Epidermal melanocyte (primary cell): ENCODE results near the gene PPP4R3A.
"Not testable (repeated sequence)": the region's sequence is repeated elsewhere in the genome, so short reads cannot be mapped to it uniquely, and the experiment has no call there.

Source experiments
- DNase-seq: peaks from one replicate; pipeline ENCODE4 v3.0.0; 2011; ENCODE audit warnings: low spot score; ENCODE audit not compliant: insufficient read length

PPP4R3A gene

DNA sequence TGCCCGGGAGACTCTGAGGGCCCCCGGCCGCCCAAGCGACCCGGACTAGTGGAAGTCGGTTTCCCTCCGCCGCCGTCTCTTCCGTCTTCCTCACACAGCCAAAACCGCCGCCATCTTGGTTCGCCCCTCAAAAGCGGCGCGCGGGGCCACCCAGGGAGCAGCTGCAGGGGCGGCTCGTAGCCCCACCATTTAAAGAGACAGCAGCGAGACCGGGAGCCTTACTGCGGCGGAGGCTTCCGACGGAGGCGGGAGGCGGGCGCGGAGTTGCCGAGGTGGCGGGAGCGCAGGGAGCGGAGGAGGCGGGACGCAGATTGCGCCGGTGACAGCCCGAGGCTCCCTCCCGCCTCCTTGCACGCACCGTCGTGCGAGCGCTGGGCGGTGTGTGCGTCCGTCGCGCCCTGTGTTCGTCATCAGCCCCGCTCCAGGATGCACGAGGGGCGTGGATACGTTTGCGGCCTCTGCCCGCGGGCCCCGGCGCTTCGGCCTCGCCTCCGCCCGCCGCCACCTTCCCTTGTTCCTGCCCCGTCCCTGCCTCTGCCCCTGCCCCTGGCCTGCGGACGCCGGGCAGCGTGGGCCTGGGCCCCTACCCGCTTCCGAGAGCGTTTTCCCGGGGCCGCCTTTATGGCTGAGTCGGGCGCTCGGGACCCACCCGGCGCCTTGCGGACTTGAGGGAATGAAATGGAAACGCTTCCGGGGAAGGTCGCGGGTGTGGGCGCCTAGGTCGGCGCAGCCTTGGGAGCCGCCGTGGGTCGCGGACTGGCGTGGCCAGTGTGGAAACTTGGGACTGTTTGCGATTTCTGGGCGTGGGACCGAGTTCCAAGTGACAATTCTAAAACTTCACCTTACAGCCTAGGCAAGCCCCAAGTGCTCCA, at the start of gene PPP4R3A:
PPP4R3A (minus strand) TSS at position 140 of the 872 bp plus-strand sequence. CDS start 663 bp downstream, outside the sequence.
- peak; percentile 97 for DNase-seq

DNA sequence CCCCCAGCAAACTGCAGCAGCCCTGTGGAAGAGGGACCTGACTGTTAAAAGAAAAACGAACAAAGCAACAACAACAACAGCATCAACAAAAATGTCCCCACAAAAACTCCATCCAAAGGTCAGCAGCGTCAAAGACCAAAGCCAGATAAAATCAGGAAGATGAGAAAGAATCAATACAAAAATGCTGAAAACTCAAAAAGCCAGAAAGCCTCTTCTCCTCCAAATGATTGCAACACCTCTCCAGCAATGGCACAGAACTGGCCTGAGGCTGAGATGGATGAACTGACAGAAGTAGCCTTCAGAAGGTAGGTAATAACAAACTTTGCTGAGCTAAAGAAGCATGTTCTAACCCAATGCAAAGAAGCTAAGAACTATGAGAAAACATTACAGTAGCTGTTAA, 45.4 kb upstream of the PPP4R3A start:
- DNase-seq, result no peak

DNA sequence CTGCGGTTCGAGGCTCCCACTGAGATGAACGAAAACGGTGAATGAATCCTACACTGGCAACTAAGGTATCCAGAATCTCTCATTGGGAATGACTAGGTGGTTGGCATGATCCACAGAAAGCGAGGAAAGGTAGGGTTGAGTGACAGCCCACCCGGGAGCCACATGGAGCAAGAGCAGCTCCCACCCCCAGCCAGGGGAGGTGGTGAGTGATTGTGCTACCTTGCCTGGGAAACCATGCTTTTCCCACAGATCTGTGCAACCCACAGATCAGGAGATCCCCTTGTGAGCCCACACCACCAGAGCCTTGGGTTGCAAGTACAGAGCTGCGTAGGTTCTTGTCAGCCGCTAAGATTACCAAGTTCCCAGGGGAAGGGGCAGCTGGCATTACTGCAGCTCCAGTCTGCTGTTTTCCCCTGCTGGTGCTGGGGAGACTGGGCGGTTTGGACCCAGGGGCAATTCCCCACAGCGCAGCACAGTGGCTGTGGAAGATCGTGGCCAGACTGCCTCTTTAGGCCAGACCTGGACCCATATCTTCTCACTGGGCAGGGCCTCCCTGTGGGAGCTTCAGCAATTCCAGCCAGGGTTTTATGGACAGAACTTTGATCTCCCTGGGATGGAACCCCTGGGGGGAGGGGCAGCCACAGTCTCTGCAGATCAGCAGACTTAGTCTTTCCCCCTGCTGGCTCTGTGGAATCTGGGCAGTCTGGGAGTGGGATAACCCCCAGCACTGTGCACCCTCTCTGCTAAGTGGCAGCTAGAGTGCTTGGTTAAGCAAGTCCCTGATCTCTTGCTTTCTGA, 44.6 kb upstream of the PPP4R3A start:
- DNase-seq, result no peak

DNA sequence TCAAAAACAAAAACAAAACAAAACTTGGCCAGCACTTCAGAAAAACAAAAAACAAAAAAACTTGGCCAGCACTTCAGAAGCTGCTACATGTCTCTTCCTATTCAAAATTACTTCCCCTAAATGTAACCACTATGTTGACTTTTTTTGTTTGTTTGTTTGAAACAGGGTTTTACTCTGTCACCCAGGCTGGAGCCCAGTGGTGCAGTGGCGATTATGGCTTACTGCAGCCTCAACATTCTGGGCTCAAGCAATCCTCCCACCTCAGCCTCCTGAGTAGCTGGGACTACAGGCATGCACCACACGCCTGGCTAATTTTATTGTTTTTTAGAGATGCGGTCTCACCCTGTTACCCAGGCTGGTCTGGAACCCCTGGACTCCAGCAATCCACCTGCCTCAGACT, 38.0 kb upstream of the PPP4R3A start:
- DNase-seq, result no peak

DNA sequence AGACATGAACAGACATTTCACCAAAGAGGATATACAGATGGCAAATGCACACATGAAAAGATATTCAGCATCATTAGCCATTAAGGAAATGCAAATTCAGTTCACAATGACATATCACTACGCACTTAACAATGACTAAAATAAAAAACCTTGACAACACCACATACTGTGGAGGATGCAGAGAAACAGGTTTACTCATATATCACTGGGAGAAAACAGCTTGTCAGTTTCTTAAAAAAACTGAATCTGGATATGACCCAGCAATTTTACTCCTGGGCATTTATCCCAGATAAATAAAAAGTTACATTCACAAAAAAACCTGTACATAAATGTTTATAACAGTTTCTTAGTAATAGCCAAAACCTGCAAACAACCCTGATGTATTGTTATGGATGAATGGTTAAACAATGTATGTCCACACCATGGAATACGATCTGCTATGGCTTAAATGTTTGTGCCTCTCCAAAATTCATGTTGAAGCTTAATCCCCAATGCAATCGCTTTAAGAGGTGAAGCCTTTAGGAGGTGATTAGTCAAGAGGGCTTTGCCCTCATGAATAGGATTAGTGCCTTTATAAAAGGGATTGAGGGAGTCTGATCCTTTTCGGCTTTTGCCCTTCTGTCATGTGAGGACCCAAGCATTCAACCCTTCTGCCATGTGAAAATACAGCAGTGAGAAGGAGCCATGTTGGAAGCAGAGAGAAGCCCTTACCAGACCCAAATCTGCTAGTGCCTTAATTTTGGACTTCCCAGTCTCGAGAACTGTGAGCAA, 36.0 kb upstream of the PPP4R3A start:
- no peak for DNase-seq

DNA sequence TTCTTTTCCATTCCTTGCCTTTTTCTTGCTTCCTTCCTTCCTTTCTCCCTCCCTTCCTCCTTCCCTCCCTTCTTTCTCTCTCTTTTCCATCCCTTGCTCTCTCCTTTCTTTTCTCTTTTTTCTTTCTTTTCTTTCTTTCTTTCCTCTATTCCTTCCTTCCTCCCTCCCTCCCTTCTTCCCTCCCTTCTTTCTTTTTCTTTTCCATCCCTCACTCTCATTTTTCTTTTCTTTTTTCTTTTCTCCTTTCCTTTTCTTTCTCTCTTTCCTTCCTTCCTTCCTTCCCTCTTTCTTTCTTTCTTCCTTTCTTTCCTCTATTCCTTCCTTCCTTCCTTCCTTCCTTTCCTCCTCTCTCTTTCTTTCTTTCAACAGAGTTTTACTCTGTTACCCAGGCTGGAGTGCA, 35.1 kb upstream of the PPP4R3A start:
- no peak for DNase-seq

DNA sequence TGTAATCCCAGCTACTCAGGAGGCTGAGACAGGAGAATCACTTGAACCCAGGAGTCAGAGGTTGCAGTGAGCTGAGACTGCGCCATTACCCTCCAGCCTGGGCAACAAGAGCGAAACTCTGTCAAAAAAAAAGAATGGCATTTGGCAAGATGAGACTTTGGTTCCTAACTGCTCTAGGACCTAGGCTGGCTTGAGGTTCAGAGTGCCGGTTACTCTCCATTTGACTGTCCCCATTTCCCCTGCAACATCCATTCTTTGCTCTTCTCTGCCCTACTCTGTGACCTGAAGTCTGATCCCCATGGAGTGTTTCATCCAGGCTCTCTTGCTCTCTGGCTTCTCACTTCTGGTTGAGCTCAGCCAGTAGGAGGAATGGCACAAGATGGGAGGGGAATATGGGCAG, 26.2 kb upstream of the PPP4R3A start:
- DNase-seq, result no peak

DNA sequence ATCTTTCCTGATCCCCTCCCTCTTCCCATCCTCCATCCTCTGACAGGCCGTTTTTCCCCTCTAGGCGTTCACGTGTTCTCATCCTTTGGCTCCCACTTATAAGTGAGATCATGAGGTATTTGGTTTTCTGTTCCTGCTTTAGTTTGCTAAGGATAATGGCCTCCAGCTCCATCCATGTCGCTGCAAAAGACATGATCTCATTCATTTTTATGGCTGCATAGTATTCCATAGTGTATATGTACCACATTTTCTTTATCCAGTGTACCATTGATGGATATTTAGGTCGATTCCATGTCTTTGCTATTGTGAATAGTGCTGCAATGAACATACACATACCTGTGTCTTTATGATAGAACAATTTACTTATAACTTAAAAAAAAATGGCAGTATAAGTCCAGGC, 23.9 kb upstream of the PPP4R3A start:
- DNase-seq, result not testable (repeated sequence)

DNA sequence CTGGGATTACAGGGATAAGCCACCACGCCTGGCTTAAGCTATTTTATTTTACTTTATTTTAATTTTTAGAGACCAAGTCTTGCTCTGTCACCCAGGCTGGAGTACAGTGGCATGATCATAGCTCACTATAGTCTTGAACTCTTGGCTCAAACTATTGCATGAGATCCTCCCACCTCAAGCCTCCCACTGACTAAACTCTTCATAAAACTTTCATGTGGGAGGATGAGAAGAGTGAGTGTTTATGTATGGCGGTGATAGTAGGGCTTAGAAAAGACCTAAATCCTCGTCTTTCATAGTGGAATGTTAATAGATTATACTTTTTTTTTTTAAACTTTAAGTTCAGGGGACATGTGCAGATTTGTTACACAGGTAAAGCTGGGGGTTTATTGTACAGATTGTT, 23.5 kb upstream of the PPP4R3A start:
- DNase-seq, result no peak

DNA sequence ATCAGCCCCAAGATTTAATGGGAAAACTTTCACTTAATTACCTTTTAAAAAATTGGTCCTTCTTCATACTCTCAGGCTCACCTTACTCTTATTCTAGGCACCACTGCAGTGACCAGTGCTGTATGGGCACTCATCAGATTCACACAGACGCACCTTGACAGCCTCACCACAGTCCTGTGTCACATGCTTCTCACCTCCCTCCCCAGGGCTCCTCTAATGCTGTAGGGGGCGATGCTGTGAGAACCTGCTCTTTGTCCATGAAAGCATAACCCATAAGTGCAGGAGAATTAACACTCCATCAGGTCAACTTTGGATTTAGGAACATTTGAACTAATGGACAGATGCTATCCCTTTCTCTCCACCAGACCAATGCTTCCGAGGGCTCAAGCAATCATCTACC, 13.9 kb upstream of the PPP4R3A start:
- DNase-seq, result no peak

DNA sequence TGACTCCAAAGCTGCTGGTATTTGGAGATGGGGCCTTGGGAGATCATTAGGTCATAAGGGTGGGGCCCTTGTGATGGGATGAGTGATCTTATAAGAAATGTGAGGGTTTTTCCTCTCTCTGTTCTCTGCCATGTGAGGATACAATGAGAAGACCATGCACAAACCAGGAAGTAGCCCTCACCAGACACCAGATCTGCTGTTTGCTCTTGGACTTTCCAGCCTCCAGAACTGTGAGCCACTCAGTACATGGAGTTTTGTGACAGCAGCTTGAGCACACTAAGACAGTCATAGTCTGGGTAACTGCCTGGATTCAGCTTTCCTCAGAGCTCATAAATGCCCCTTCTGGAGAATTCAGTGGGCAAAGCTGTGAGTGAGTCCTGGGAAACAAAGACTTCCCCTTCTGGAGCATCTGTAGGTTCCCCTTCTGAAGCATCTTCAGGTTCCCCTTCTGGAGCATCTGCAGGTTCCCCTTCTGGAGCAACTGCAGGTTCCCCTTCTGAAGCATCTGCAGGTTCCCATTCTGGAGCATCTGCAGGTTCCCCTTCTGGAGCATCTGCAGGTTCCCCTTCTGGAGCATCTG, 11.0 kb upstream of the PPP4R3A start:
- no peak for DNase-seq

DNA sequence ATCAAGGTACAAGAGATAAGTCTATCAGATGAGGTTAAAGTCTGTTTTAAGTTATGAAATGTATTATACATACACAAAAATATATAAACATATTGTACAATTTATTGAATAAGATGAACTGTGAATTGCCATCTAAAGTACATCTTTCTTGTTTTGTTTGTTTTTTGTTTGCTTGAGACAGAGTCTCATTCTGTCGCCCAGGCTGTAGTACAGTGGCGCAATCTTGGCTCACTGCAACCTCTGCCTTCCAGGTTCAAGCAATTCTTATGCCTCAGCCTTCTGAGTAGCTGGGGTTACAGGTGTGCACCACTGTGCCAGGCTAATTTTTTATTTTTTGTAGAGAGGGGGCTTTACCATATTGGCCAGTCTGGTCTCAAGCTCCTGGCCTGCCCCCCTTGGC, 10.0 kb upstream of the PPP4R3A start:
- DNase-seq, result no peak

DNA sequence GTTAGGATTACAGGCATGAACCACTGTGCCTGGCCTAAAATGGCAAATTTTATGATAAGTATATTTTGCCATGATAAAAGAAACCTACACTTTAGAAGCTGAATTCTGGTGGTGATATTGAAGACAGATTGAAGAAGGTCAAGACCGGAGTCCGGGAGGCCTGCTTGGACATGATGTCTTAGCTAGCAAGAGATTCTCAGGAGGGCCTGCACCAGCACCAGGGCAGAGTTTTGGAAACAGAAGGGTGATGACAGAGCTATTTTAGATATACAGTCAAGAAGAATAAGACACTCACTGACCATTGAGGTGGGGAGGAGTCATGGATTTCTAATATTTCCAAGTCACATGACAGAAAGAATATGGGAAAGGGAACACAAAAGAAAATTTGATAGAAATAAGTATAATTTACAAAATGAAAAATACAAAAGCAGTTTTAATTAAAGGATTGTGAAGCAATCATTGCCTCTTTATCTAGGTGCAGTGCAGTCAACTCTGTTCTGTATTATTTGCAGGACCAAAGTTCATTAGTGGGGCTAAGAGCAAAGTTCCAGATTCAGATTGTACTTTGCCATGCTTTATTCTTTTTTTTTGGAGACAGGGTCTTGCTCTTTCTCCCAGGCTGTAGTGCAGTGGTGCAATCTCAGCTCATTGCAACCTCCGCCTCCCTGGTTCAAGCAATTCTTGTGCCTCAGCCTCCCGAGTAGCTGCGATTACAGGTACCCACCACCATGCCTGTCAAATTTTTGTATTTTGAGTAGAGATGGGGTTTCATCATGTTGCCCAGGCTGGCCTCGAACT, 9.3 kb upstream of the PPP4R3A start:
- no peak for DNase-seq

DNA sequence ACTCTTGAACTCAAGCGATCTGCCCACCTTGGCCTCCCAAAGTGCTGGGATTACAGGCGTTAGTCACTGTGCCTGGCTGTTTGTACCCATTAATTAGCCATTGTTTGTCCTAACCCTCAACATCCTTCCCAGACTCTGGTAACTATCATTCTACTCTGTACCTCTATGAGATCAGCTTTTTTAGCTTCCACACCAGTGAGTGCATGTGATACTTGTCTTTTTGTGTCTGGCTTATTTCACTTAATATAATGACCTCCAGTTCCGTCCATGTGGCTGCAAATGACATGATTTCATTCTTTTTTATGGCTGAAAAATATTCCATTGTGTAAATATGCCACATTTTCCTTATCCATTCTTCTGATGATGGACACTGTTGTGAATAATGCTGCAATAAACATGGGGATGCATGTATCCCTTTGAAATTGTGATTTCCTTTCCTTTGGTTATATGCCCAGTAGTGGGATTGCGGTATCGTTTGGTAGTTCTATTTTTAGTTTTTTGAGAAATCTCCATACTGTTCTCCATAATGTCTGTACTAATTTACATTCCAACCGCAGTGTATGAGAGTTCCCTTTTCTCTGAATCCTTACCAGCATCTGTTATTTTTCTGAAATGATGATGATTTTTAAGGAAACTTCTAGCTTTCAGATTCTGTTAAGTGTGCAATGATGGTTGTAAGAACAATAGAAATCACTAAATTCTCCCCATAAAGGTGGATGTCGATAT, 6.7 kb upstream of the PPP4R3A start:
- no peak for DNase-seq

DNA sequence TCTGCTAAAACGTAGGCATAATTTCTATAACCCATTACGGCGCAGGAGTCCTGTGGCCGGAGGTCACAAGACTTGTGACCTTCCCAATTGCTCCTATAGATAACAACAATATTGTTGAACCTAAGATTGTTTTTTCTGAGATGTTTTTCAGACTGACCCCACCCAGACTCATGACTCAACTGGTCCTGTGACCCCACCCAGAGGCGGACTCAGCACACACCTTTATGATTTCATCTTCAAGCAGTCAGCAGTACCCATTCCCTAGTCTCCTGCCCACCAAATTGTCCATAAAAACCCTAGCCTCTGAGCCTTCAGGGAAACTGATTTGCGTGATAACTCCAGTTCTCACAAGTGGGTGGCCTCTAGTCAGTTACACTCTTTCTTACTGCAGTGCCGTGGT, 5.9 kb upstream of the PPP4R3A start:
- DNase-seq, result no peak

DNA sequence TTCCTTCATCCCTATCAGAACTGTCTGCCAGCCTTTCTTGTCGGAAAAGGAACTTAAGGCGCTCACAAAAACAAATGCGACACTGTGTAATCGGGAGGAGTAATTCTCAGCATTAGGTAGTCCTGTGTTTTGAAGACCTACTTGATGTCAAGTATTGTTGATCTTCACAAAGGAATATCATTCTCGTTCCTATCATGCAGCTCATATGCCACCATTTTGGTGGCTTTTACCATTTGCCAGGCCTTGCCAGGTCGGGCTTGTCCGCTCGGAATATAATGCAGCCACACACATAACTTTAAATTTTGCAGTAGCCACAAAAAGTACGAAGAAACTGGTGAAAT, 903 bp upstream of the PPP4R3A start:
- no peak for DNase-seq

DNA sequence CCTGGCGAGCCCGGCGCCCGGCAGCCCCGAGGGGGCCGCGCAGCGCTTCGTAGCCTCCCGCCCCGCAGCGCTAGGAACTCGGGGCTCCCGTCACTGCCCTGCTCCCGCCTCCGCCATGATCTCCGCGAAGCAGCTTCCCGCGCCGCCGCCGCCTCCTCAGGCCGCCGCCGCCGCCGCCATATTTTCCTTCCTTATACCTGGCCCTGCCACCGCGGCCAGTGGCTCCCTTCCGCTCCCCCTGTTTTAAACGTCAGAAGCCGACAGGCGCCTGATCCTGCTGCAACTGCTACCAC, 286 bp downstream of the PPP4R3A start:
- no peak for DNase-seq

DNA sequence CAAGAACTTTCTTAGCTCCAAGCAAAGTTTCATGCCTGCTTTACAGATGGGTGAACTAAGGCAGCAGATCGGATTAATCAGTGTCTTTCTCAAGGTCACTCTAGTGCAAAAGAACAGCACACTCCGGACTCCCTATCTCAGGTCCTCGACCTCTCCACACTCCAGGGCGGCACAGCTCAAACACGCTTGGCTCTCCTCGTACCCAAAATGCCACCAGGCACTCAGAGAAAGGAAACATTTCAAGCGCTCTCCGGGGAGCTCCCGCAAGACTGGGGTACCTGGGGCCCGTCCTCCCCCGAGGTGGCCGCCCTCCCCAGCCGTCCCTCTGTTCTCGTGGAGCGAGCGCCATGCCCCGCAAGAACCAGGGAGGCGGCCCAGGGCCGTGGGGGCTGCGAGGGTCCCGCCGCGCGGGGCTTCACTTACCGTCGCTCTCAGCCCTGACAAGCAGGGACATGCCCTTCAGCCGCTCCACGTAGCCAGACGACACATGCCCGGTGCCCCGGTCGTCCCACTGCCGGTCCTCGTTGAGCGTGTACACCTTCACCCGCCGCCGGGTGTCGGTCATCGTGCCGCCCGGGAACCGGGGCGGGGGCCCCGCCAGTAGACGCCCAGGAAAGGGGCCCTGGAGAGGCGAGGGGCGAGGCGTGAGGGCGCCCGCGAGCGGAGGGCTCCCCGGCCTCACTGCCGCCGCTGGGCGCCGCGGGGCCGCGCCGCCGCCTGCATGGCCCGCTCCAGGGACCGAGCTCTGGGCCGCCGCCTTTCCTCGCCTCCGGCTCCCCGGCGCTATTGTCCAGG, 830 bp downstream of the PPP4R3A start:
- DNase-seq, result no peak

DNA sequence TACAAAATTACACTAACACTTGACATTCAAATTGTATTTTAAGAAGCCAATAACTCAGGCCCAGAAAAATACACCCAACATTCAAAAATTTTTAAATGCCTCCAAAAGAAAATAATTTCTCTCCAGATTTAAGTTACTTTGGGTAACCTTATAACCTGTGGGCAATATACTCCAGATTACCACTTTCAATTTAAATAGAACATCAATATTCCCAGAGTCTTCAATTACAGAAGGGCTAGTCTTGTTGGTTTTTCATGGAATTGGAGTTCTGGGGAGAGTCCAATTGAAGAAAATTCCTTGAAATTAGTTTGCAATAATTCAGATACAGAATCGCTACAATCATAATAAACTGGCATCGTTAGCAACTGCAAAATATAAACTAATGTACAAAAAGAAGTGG, 2.0 kb downstream of the PPP4R3A start:
- DNase-seq, result no peak

DNA sequence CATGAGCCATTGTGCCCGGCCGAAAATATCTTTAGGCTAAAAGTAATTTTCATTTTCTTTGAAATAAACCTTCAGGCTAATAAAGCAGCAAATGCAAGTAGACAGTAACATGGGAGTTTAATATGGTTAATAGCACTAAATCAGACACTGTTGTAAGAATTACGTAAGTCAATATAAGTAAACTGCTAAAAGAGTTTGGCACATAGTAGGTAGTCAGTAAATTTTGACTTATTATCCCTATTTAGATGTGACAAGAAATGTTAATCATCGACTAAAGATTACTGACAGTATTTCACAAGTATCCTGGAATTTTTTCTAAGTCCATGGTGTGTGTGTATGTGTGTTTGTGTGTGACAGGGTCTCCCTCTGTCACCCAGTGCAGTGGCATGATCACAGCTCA, 3.9 kb downstream of the PPP4R3A start:
- DNase-seq, result no peak
